Endothelial cell of hepatic sinusoid (primary cell): ENCODE data around the gene CDK9.

ENCODE experiments used
- in situ Hi-C: cut with HindIII; loops from 2 replicates; pipeline ENCODE4 v1.10.0; 2017; ENCODE audit warnings: low sequenced_read_pairs

CDK9 gene

DNA sequence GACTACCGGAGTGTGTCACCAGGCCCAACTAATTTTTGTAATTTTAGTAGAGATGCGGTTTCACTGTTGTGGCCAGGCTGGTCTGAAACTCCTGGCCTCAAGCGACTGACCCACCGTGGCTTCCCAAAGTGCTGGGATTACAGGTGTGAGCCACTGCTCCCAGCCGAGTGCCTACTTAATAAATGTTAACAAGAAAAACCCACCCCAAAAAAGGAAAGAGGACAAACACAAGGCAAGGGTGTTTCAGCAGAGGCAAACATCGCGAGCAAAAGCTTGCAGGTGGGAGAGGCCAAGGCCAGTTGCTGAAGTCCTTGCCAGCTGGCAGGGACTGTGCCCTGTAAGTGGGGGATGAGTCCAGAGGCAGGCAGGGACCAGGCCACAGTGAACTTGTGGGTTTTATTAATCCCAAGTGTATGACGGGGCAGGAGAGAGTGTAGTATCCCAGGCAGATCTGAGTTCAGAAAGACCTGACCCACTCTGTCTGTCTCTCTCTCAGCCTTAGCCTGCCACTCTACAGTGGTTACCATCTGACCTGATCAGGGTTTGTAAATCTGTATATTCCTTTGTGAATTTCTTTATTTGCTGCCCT lies 10.5 kb downstream of the CDK9 start:
- in situ Hi-C loops = no loop called here

DNA sequence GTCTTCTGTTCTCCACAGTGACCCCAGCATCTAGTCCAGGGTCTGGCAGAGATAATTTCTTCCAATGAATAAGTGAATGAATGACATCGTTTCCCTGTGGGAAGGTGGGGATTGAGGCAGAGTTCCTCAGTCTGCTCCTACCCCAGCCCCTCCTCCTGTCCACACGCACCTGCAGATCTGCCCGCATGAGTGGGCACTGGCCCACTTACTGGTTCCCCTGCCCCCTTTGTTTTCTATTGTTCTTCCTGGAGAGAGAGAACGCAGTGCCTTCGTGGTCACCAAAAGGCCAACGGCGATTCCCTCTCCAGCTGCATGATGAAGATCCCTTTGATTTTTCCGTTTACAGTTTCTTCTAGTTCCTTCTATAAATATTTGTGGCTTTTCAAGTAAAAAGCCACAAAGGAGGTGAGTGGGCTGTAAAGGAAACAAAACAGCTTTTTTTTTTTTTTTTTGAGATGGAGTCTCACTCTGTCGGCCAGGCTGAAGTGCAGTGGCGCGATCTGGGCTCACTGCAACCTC lies 11.1 kb downstream of the CDK9 start:
- in situ Hi-C loops = no loop called here

DNA sequence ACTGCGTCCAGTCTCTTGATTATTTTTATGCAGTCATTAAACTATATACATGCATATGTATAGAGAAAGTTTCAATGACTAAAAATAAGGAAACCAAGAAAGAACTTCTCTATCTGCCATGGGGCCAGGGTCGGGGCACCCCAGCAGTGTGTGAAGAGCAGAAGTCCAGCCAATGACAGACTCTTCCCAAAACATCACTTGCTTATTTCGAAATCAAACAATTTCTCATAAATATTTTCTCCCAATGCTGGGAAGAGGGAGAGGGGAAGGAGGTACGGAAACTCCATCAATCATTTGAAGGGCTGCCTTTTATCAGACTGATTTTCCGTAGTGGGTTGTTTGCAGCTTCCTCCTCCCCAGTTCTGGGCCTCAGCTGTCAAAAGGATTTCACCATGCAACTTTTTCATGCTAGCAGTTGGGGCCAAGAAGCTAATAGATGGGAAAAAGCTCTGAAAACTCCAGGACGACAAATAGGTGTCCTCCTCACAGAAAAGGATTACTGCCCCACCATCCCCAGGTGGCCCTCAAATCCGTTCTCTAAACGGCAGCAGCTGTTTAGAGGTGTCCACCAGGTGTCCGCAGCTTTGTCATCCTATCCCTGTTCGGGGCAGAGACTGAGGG lies 16.2 kb downstream of the CDK9 start:
- in situ Hi-C loops = no loop called here

DNA sequence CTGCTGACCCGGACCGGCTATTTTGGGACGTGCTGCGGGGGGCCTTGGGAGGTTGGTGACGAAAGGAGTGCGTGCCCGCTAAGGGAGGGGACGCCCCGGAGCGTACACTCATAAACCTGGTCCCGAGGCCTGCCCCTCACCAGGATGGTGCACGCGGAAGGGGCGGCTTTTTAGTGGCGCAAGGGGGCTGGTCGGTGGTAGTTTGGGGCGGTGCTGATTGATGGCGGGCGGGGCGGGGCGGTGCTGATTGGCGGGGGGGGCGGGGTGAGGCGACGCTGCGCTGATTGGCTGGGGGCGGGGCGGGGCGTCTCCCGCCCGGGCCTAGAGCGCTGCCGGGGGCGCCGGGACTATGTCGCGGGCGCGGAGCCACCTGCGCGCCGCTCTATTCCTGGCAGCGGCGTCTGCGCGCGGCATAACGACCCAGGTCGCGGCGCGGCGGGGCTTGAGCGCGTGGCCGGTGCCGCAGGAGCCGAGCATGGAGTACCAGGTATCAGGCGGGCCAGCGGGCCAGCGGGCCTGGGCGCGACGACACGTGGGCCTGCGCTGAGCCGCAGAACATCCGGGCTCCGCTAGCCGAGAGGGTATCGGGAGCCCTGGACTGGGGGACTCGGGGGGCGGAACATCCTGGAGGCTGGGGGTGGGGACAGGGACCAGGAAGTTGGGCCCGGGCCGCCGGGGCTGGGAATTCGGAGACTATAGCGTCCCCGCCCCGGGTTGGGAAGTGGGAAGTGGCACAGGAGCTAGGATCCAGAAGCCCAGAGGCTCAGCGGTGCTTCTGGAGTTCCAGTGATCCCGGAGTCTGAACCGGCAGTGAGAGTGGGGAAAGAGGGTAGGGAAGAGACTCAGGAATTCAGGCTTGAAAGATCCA lies 17.0 kb downstream of the CDK9 start, which contains the start of gene FPGS:
Gene FPGS (plus strand): TSS at position 307 of the 868 bp plus-strand sequence. CDS start 43 bp downstream, at position 350.
- in situ Hi-C loops = no loop called here

DNA sequence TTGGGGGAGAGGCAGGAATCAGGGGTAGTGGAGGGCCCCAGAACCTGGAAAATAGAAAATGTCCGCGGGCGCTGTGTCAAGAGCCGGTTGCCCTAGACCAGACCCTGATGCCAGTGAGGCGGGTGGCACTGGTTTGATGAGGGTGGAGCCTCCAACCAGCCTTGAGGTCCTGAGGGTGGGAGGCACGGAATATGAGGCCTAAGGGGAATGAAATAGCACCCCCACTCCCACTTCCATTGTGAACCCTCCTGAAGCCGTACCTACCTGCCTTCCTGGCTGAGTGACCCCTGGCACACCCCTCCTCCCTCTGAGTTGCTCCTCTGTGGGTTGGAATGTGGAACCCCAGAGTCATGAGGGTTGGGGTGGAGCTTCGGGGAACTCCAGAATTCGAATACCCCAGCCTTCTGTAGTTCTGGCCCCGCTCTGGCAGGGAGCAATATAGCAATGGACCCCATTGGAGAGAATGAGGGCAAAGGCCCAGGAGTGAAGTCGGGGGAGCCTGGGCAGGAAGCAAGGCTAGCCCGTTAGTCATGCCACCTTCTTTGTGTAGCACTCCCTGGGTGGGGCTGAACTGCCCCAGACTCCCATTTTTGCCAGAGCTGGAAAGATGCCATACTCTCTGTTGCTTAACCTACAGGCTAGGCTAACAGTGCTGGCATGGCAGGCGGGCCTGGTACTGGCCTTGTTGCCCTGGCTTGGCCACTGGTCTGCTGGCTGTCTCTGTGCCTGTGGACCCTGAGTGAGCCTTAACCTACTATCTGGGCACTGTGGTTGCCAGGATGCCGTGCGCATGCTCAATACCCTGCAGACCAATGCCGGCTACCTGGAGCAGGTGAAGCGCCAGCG lies 17.9 kb downstream of the CDK9 start:
- in situ Hi-C loops = no loop called here

DNA sequence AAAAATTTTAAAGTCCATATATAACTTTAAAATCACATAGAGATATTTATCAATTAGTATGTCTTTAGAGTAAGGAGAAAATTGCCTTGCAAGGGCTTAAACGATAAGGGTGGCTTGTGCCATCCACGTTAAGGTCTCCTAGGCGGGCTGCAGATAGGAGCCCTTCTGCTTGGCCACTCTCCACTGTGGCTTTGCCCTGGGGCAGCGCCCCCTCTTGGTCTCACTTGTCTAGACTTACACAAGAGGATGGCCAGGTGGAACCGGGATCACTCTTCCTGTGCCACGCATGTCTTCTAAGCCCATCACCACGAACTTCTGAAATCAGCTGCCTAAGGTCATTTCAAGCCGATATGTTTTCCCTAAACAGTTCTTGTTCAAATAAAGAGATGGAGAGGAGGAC lies 19.8 kb downstream of the CDK9 start:
- in situ Hi-C loops = no loop called here

DNA sequence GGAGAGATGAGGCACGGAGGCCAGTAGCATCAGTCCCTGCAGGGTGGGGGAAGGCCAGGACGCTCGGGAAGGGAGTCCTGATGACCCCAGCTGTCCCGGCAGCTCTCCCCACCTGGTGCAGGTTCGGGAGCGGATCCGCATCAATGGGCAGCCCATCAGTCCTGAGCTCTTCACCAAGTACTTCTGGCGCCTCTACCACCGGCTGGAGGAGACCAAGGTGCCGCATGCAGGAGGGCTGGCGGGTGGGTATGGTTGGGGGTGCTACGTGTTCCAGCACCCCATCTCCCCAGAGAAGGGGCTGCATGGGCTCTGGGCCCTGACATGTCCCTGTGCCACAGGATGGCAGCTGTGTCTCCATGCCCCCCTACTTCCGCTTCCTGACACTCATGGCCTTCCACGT lies 21.0 kb downstream of the CDK9 start:
- in situ Hi-C loops = no loop called here

DNA sequence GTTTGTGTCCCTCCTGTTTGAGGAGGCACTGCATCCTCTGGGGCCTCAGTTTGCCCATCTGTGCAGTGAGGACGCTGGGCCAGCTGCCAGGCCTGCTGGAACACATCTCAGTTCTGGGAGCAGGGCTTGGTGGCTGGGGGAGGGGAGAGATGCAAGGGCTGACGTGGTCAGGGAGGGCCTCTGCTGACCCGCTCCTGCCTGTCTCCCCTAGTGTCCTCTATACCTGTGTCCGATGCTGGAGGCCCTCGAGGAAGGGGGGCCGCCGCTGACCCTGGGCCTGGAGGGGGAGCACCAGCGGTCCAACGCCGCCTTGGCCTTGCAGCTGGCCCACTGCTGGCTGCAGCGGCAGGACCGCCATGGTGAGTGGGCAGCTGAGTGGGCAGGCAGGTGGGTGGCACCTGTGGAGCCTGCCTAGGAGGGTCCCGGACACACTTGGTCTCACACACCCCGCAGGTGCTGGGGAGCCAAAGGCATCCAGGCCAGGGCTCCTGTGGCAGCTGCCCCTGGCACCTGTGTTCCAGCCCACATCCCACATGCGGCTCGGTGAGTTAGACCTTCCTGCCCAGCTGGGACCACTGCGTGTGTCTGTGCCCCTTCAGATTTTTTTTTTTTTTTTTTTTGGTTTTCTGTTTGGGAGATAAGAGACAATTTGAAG lies 22.6 kb downstream of the CDK9 start:
- in situ Hi-C loops = no loop called here

DNA sequence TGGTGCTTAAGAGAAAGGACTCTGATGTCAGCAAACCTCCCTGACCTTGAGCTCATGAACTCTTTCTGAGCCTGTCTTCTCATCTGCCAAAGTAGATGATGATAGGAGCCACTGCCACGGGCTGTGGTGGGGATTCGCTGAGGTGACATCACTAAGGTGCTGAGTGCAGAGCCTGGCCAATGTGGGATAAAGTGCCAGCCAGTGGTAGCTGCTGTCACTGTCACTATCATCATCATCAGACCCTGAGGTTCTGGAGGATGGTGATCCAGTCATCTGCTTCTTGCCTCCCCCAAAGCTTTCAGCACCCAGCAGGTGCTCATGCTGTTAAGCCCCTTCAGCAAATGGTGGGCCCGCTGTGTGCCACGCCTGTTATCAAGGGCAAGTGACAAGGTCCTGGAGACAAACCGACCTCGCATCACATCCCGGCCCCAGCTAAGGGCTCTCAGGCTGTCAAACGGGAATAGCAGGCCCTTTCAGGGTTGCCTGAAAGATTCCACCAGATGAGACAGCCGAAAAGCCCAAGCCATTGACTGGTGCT lies 23.2 kb downstream of the CDK9 start:
- in situ Hi-C loops = no loop called here

DNA sequence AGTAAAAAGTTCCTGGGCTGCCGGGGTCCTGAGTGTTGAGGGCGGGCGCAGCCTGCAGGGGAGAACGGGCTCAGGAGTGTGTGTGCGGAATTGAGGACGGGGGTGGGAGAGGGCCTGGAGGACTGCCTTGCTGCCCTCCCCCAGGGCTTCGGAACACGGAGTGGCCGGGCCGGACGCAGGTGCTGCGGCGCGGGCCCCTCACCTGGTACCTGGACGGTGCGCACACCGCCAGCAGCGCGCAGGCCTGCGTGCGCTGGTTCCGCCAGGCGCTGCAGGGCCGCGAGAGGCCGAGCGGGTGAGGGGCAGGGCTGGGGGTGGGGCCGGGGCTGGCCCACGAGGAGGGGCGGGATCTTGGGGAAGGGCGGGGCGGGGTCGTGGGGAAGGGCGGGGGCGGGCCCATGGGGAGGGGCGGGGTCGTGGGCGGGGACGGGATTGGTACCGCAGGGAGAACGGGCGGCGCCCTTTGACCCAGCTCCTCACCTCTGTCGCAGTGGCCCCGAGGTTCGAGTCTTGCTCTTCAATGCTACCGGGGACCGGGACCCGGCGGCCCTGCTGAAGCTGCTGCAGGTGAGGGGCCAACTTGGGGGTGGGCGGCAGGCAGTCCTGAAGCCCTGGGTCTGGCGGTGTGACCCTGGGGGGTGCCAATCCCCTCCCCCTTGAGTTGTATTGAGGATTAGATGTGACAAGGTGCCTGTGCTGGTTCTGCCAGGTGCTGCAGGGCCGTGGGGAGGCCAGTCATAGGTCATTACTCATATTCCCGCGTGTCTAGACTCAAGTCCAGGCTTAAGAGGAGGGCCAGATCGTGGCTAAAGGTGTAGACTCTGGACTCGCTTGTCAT lies 23.9 kb downstream of the CDK9 start:
- in situ Hi-C loops = no loop called here

DNA sequence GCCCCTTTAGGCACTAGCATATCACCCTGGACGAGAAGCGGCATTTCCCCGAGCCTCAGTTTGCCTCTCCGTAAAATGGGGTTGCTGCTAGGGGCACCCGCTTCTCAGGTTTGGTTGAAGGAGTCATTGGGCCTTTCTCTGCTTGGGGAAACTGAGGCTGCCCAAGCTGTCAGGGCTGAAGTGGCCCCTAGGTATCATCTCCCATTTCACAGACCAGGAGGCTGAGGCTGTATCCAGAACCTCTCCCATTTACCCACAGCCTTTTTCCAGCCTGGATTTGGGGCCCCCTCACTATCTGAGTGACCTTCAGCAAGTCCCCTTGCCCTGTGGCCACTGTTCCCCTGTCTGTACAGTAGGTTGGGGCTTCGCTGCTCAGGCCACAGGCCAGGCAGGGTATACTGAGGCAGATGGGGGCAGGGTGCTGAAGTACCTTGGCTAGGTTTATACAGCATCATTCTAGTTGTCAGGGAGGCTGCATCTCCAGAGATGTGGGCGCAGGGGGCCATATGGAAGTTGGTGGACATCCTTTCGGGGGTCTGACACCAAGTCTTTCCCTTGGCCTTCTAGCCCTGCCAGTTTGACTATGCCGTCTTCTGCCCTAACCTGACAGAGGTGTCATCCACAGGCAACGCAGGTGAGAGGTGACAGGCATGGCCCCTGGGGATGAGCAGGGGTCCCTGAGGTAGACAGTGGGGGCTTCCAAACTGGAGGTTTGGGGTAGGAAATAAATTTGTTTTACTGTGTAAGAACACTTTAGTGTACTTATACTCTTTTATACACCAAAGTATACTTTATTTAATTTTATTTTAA lies 24.7 kb downstream of the CDK9 start:
- in situ Hi-C loops = no loop called here

DNA sequence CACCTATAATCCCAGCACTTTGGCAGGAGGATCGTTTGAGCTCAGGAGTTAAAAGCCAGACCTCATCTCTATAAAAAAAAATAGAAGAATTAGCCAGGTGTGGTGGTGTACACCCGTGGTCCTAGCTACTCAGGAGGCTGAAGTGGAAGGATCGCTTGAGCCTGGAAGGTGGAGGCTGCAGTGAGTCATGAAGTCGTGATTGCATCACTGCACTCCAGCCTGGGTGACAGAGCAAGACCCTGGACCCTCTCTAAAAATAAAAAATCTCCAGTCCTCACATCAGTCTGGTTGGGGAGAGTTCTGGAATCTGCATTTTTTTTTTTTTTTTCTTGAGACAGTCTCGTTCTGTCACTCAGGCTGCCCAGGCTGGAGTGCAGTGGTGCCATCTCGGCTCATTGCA lies 26.2 kb downstream of the CDK9 start:
- in situ Hi-C loops = no loop called here

DNA sequence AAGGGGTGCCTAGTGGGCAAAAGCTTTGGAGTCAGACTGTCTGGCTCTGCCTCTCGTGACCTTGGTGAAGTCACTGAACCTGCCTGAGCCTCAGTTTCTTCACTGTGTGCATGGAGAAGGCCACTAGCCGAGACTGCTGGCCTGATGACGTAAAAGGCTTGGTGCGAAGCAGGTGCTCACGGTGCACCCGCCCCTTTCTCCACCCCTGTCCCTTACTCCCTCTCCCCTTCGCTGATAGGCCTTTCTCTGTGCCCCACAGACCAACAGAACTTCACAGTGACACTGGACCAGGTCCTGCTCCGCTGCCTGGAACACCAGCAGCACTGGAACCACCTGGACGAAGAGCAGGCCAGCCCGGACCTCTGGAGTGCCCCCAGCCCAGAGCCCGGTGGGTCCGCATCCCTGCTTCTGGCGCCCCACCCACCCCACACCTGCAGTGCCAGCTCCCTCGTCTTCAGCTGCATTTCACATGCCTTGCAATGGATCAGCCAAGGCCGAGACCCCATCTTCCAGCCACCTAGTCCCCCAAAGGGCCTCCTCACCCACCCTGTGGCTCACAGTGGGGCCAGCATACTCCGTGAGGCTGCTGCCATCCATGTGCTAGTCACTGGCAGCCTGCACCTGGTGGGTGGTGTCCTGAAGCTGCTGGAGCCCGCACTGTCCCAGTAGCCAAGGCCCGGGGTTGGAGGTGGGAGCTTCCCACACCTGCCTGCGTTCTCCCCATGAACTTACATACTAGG lies 27.3 kb downstream of the CDK9 start:
- in situ Hi-C loops = no loop called here

DNA sequence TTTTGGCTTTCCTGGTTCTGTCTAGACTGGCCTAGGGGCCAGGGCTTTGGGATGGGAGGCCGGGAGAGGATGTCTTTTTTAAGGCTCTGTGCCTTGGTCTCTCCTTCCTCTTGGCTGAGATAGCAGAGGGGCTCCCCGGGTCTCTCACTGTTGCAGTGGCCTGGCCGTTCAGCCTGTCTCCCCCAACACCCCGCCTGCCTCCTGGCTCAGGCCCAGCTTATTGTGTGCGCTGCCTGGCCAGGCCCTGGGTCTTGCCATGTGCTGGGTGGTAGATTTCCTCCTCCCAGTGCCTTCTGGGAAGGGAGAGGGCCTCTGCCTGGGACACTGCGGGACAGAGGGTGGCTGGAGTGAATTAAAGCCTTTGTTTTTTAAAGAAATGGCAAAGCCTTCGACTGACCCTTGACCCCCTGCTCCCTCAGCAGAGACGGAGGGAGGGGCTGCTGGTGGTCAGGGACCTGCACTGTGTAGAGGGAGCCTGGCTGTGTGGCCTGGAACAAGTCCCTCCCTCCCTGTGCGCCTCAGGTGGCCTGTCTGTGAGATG lies 27.9 kb downstream of the CDK9 start:
- in situ Hi-C loops = no loop called here

DNA sequence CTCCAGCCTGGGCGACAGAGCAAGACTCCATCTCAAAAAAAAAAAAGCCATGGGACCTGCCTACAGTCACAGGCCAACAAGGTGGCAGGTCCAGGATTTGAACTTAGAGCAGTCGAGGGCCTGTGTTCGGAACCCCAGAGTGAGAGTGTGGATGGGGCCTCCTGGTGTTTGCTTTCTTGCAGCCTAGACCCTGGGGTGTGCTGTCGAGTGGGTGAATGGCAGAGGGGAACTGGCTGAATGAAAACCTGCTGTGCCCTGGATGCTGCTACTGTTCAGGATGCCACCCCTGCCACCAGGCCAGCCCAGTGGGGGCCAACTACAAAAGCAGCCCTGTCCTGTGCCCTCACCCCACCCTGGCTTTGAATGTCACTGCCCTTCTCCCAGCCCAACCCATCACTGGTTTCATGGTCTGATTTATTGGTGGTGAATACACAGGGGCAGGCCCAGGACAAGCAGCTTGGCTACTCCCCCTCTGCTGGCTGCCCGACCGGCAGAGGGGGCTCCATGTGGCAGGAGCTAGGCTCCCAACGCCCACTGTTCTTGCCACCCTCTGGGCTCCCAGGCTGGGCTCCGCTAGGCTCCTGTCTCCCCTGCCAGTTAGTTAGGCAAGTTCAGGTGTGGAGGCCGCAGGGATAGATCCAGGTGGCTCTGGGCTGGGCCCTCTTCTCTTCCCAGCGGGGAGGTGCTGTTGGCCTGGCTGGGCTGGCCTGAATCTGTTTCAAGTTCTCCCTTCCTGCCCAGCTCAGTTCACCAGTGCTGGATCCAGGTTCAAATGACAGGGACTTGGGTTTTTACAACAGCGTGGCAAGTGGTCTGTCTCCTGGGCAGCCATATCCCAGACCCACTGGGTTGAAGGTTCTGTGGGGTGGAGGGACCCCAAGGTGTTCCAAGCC lies 29.0 kb downstream of the CDK9 start:
- in situ Hi-C loops = loop anchor here (5.0 kb wide), 1 partner anchor 57 kb away; no protein-coding TSS in a partner anchor
